Stimulated activated CD4-positive, alpha-beta T cell treated with anti-CD3 and anti-CD28 coated beads, Interleukin-15, amount 100 ng/mL, for 1 hour (primary cell): Measurements from ENCODE around the gene SPG7.

ENCODE experiments used
- DNase-seq, 2 donors: peaks; one replicate each; pipeline ENCODE4 v3.0.0-alpha.2; 2020; ENCODE audit warnings: low read depth in 1 of 2, low spot score in 1 of 2

The SPG7 gene

GRCh38 chr16:89510526-89510925, 2.3 kb downstream of the SPG7 start:
- DNase-seq: no peak

DNA sequence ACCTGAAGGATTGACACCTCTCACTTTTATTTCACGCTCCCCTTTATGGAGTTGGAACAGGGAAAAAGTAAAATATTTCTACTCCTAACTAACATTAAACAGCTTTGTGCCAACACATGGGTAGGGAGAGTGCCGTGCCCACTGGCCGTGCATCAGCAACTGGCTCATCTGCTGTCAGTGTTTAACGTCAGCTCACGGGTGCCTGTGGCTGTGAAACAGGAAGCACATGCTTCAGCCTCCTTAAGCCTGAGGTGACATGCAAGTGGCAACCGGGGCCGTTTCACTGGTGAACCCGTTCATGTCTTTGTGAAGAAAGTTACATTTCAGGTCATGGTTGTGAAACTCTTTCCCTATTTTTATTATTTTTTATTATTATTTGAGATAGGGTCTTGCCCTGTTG, 3.2 kb downstream of the SPG7 start:
- no peak for DNase-seq

DNA sequence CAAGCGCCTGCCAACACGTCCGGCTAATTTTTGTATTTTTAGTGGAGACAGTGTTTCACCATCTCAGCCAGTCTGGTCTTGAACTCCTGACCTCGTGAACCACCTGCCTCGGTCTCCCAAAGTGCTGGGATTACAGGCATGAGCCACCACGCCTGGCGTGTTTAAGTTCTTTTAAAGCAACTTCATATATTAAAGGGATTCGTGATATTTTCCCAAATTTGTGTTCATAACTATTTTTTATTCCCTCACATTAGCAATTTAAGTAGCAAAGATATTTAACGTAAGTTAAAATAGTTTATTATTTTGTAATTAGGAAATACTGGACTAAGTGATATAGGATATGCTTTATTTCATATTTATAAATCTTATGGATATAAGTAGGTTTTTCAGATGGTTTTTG, 4.2 kb downstream of the SPG7 start:
- no peak for DNase-seq

- no peak for DNase-seq
Observed at GRCh38 chr16:89517128-89517527, 8.9 kb downstream of the SPG7 start.

GRCh38 chr16:89519881-89520280, 11.7 kb downstream of the SPG7 start:
- no peak for DNase-seq

GRCh38 chr16:89522287-89522686, 14.1 kb downstream of the SPG7 start:
- DNase-seq: no peak

DNA sequence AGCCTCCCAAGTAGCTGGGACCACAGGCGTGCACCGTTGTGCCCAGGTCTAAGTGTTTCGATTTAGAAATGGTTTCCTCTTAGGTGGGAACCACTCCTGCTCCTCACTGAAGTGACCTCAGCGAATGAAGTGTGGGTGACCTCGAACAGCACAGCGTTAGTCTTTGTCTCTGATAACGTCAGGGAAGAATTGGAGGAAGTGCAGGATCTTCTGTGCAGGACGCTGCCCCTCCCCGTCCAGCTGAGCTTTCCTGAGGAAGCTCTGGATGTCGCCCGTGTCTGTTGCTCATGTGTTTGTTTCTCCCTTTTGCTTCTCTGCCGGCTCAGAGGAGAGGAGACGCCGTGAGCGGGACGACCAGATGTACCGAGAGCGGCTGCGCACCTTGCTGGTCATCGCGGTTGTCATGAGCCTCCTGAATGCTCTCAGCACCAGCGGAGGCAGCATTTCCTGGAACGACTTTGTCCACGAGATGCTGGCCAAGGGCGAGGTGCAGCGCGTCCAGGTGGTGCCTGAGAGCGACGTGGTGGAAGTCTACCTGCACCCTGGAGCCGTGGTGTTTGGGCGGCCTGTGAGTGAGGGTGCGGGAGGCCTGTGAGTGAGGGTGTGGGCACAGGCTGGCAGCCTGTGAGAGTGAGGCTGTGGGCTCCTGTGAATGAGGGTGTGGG, 15.6 kb downstream of the SPG7 start:
- no peak for DNase-seq

GRCh38 chr16:89525146-89525913, 17.1 kb downstream of the SPG7 start:
- no peak for DNase-seq

GRCh38 chr16:89529097-89529496, 20.9 kb downstream of the SPG7 start:
- DNase-seq: no peak

DNA sequence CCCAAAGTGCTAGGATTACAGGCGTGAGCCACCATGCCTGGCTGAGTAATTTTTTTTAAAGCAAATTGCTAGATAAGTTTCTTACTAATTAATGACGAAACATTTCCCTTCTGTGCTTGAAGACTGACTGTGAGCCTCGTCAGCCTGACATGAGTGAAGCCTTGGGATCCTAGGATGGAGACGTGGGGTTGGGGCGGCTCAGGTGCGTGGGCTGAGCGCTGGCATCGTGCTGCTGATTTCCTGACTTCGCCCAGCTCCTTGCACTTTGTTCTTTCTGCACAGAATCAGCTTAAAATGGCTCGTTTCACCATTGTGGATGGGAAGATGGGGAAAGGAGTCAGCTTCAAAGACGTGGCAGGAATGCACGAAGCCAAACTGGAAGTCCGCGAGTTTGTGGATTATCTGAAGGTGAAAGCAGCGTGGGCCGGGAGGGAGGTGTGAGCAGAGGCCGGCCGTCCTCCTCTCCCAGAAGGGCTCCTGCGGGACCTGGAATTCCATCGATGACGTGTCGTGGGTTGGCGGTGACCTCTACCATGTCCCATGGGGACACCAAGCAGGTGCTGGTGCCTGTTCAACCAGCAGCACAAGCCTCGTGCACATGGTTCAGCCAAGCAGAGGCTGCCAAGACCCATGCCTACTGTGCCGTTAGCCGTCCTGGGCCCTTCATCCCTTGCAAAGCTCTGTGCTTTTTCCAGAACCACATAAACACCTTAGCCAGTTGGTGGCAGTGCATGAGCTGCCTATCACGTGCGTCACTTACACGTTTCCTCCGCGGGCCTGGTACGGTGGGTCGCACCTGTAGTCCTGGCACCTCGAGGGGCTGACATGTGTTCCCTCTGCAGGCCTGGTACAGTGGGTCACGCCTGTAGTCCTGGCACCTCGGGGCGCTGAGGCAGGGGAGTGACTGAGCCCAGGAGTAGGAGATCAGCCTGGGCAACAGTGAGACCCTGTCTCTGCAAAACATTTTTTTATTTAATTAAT, 22.5 kb downstream of the SPG7 start:
- no peak for DNase-seq

DNA sequence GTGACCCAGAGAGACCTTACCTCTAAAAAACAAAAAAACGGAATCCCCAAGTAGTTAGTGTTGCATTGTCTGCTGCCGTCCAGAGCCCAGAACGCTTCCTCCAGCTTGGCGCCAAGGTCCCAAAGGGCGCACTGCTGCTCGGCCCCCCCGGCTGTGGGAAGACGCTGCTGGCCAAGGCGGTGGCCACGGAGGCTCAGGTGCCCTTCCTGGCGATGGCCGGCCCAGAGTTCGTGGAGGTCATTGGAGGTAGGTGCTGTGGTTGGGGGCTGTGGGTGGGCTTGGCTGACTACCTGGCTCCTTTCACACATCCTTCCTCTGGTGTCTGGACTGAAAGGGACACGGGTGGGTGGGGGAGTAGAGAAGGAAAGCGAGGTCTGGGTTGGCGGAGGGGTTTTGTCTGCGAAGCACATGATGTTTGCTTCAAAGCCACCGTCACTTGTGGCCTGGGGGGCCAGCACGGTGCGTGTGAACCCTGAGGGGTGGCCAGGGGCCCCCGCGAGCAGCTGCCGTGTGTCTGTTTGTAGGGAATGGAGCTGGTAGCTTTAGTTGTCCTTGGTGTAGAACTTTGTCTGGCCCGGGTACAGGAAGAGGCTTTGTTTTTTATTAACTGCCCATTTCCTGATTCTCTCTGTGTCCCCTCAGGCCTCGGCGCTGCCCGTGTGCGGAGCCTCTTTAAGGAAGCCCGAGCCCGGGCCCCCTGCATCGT, 23.8 kb downstream of the SPG7 start:
- DNase-seq: no peak

GRCh38 chr16:89534252-89534756, 26.1 kb downstream of the SPG7 start:
- no peak for DNase-seq

GRCh38 chr16:89536371-89536770, 28.2 kb downstream of the SPG7 start:
- no peak for DNase-seq

DNA sequence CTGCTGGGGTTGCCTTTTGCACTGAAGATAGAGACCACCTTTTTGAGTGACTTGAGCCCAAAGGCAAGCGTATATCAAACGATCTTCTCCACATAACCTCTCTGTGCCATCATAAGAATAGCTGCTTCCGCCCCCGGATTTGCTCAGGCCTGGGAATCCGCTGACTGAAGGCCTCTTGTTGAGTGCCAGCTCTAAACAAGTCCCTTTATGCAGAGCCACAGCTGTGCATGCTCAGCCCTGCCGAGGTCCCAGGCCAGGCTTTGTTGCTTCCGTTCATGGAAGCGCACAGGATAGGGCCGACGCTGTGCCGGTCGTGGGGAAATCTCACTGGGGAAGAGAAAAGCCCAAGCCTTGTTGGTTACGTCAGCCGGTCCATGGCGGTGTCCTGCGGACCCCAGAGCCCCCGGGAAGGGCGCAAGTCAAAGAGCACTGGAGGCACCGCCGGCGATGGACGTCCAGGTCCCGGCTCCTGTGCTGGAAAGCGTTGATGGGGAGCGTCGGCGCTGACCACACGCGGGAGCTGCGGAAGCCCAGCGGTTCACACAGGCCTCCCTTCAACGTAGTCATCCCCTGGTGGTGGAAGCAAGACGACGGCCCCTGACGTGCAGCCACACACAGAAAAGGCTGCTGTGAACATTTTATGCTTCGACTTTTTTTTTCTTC, 28.8 kb downstream of the SPG7 start:
- no peak for DNase-seq

GRCh38 chr16:89537549-89537925, 29.3 kb downstream of the SPG7 start:
- no peak for DNase-seq

- DNase-seq: no peak
Observed at GRCh38 chr16:89538286-89538685, 30.1 kb downstream of the SPG7 start.

DNA sequence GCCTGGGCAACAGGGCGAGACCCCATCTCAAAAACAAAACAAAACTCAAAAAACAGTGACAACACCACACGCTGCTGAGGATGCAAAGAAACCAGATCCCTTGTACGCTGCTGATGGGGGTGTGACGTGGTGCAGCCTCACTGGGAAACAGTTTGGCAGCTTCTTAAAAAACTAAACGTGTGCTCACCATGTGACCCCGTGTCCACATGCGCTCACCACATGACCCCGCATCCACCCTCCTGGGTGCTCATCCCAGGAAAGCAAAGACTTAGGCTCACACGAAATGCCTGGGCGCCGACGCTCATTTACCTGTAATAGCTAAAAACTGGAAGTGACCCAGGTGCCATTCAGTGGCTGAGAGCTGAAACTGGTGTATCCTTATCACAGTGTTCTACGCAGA, 32.4 kb downstream of the SPG7 start:
- no peak for DNase-seq

DNA sequence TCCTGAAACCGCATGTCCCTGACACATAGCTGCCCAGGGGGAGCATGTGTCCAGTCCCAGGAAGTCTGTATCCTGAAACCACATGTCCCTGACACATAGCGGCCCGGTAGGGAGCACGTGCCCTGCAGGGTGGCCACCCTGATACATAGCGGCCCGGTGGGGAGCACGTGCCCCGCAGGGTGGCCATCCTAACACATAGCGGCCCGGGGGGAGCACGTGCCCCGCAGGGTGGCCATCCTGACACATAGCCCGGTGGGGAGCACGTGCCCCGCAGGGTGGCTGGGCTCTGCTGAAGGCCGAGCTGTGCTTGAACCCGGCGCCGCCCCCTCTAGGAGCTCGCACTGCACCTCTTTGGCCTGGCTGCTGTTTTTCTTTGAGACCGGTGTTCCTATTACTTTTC, 33.6 kb downstream of the SPG7 start:
- no peak for DNase-seq

- DNase-seq: no peak
Observed at GRCh38 chr16:89544113-89544512, 35.9 kb downstream of the SPG7 start.

DNA sequence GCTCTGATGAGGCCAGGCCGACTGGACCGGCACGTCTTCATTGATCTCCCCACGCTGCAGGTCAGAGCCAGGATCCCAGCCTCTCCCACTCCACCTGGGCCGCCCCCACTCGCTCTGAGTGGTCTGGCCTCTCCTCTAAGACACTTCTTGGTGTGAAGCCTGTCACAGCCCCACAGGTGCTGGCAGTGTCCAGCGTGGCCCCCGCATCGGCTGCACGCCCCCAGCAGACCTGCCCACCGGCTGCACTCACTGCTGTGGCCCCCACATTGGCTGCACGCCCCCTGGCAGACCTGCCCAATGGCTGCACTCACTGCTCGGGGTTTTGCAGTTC, 36.5 kb downstream of the SPG7 start:
- DNase-seq: no peak
